HG03460 (cell line): ENCODE results near the gene PI4K2A.
"Not testable (repeated sequence)": the region's sequence is repeated elsewhere in the genome, so short reads cannot be mapped to it uniquely, and the experiment has no call there.

Experiments used
- ATAC-seq: cut with Tn5 transposase; IDR thresholded peaks from one replicate; pipeline ENCODE4 v1.9.1; 2021; ENCODE audit not compliant: unreplicated experiment

PI4K2A gene

DNA sequence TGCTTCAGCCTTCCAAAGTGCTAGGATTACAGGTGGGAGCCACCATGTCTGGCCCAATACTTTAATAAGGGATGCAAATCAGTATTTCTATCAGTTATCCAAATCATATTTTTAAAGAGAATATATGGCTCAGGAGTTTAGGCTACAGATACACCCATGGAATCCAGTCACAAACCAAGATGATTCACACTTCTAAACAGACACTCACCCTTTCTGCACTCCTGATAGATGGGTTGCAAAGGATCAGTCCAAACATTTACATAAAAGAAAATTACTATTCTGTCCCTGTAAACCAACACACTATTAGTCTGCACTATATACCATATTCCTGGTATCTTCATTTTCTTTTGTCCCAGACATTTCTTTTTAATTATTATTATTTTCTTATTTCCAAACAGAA, 9.4 kb upstream of the PI4K2A start:
- ATAC-seq, result no peak

DNA sequence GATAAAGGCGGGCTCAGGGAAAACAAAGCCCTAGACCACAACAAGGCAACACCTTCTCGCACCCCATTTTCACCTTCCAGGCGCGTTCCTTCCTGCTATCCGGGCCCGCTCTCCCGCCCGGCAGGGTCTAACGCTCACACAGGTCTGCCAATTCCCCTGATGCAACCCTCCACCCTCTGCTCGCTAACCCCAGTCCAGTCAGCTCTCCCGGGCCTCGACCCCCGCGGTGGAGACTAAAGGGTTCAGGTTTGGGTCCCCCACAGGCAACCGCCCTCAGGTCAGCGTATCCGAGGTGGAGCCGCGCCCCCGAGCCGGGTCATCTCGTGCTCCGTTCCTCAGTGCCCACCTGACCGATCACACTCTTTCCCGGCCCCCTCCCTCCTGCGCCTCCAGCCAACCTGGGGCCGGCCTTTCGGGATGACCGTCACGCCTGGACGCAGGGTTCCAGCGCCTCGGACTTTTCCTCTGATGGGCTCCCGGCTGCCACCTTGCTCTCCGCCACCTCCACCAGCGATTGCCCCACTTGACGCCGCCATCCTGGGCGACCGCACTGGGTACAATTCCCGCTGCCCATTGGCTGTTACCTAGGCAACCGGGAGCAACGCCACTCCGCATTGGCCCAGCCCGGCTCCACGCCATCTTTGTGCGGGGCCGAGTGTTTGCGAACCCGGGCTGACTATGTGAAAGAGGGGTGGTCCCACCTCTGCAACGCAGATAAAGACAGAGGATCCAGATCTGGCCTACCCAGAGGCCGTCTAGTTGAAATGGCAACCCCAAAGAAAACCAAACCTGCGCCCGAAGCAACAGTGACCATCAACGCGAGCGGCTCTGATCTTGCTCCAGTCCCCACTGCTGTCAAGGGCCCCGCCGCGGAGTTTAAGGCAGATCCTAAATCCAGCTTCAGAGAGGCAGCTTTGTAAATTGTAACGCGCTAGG, 7.3 kb upstream of the PI4K2A start, which contains the start of gene MORN4:
Gene MORN4, minus strand, starts transcription at position 552 of the 936 bp plus-strand sequence. CDS start 13,847 bp downstream, outside the sequence.
- ATAC-seq, result peak; percentile 99

DNA sequence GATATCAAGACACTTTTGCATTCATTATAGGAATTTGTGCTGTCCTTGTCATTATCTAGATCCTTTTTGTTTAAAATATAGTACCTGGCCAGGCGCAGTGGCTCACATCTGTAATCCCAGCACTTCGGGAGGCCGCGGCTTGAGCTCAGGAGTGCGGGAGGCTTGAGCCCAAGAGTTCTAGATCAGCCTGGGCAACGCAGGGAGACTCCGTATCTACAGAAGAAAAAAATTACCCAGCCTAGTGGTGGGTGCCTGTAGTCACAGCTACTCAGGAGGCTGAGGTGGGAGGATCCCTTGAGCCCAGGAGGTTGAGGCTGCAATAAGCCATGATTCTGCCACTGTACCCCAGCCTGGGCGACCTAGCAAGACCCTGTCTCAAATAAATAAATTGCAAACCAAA, 6.5 kb upstream of the PI4K2A start:
- no peak for ATAC-seq

DNA sequence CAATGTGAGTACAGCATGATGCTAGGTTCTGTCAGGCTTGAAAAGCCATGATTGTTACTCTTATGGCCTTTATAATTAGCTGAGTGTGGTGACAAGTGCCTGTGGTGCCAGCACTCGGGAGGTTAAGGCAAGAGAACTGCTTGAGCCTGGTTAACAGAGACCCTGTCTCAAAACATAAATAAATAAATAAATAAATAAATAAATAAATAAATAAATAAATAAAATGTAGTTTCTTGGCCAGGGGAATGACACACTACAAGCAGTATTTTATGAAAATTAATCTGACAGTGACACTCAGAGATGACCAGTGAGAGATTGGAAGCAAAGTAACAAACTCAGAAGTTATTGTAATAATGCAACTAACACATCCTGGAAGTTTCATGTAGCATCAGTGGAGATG, 4.9 kb upstream of the PI4K2A start:
- ATAC-seq, result no peak

DNA sequence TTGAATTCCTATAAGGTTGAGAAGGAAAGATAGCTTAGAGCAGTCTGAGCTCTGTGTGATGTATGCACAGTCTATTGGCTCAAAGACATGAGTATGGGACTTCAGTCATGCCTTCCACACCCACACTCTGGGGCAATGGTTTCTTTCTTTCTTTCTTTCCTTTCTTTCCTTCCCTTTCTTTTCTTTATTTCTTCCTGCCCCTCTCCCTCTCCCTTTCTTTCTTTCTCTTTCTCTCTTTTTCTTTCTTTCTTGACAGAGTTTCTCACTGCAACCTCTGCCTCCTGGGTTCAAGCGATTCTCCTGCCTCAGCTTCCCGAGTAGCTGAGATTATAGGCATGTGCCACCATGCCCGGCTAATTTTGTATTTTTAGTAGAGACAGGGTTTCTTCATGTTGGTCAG, 1.4 kb upstream of the PI4K2A start:
- ATAC-seq, result not testable (repeated sequence)

DNA sequence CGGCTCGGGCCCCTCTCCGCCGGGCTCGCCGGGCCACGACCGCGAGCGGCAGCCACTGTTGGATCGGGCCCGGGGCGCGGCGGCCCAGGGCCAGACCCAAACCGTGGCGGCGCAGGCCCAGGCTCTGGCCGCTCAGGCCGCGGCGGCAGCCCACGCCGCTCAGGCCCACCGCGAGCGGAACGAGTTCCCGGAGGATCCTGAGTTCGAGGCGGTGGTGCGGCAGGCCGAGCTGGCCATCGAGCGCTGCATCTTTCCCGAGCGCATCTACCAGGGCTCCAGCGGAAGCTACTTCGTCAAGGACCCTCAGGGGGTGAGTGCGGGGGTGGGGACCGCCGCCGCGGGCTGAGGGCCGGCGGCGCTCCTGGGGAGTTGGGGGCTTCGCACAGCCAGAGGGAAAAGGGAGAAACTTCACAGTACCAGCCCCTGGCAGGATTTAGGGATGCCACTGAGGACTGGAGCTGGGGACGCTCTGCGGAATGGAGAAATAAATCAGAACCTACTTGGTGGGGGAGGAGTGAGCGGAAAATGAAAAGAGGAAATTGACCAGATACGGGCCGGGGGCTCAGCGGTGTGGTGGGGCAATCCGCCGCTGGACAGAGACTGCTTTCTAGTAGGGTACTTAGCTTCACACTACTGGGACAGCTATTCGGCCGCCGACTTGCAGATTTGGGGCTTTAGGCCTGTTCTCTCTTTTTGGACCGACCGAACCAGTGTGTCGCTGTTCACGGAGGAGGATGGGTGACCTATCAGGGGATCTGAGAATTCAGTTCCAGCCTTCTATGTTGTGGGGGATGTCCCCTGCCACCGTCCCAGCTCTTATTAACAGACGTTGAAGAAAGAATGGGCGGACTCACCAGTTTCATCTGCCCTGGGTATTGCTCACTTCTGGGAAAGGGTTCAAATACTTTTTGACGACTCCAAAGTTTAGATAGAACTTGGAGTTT, 669 bp downstream of the PI4K2A start:
- peak; percentile 21 for ATAC-seq

DNA sequence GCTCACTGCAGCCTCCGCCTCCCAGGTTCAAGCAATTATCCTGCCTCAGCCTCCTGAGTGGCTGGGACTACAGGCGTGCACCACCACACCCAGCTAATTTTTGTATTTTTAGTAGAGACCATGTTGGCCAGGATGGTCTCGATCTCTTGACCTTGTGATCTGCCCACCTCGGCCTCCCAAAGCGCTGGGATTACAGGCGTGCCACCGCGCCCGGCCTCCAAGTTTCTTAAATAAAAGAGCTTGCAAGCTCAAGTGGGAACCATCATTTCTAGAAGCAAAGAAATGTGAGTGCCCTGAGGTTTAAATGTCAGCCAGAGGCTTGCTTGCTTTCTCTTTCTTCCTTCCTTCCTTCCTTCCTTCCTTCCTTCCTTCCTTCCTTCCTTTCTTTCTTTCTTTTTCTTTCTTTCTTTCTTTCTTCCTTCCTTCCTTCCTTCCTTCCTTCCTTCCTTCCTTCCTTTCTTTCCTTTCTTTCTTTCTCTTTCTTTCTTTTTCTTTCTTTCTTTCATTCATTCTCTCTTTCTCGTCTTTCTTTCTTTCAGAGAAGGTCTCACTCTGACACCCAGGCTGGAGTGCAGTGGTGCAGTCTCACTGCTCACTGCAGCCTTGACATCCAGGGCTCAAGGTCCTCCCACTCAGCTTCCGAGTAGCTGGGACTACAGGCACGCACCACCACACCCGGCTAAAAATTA, 2.1 kb downstream of the PI4K2A start:
- ATAC-seq, result not testable (repeated sequence)

DNA sequence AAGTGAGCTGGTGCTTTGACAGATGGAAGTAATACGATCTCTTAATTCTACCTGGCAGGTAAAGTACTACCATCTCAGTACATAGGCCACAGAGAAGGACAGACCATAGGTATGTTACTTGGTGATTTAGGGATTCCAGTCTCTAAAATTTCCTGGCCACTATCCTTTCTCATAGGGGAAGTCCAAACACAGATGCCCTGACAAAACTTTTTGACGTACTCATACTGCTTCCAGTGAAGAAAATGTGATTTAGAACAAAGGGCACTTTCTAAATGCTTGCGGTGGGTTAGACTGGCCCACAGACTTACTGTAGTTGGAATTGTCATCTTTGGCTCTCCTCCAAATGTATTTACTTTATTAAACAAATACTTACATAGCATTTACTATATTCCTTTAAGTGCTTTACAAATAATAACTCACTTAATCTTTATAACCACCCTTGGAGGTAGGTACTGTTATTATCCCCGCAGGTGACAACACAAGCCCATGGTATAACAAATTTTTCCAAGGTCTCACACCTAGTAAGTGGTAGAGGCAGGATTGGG, 3.0 kb downstream of the PI4K2A start:
- ATAC-seq, result no peak

DNA sequence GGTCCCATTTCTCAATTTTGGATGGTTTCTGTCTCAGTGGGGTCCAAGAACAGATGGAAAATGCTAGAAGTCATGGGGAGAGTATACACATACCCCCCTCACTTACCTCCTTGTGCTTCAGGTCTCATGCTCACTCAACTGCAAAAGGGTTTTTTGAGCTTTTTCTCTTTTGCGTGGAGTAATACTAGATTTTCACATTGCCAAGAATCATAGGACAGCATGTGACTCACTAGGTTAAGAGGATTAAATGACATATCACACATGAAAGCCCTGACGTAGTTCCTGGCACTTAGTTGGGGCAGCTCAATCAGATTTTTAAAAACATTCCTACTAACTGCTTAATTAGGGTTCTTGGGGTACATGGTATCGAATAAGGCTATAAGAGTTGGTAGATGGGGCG, 4.5 kb downstream of the PI4K2A start:
- ATAC-seq, result no peak

DNA sequence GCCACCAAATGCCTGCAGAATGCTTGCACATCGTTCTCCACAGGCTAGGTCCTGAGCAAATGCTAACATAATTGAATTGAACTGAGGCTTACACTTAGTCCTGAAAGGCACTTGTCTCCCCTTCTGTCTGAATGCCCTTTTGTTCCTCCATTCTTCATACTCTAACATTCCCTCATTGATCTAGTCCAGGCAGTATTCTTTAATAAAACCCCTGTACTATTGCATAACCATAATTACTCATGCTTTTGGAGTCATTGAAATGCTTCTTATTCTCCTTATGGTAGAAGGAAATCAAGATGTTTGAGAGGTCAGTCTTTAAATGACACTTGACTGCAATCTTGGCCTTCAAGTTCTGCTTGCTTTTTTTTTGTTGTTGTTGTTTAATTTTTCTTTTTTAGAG, 7.1 kb downstream of the PI4K2A start:
- ATAC-seq, result no peak

DNA sequence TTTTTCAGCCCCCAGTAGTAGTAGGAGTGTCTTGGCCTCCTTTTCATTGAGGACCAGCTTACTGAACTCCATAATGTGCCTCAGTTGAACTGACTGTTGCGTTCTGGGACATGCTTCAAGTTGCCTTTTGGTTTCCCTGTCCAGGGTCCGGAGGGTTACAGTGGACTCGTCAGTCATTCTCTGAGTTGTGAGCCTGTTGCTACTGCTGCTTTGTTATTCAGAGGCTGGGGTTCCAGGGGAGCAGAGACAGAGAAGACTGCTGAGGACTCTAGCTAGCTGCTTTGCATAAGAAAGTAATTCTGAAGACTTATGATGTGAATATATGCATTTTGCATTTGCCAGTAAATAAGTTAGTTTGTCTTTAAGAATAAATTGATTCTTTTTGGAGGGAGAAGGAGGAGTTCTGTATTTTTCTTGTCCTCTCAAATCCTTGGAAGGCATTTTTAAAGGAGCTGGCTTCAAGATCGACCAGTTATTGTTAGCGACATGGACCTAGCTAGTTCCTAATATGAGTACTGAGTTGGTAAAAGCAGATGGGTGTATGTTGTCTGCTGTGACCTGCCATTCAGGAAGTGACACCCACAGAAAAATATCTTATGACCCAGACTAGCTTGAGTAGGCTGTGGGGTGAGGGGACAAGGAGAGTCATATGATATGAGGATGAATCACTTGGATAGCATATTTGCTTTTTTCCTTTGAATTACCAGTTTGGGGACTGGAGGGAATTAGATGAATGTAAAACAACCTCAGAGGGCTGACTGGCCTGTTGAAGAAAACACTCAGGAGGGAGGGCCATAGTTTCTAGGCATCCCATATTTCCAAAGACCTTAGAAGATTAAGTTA, 8.3 kb downstream of the PI4K2A start:
- peak; percentile 70 for ATAC-seq

DNA sequence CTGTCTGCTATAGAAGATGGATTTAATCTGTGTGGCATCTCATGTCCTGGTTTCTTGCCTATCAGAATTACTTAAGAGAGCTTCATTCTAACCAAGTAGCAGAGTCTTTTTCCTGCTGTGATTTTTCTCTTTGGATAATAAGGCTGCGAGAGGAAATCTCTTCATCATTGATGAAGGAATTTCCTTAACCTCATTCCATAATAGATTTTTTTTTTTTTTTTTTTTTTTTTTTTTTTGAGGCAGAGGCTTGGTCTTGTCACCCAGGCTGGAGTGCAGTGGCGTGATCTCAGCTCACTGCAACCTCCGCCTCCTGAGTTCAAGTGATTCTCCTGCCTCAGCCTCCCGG, 8.9 kb downstream of the PI4K2A start:
- ATAC-seq, result not testable (repeated sequence)

DNA sequence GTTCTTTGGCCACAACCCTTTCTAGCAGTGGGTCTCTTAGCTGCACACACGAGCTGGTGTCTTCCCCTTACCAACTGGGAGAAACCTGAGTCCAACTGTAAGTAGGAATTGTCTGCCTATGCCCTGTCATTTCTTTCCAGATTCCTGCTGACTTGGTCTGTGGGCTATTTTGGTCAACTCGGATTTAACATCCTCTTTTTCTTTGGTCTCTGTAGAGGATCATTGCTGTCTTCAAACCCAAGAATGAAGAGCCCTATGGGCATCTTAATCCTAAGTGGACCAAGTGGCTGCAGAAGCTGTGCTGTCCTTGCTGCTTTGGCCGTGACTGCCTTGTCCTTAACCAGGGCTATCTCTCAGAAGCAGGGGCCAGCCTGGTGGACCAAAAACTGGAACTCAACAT, 10.3 kb downstream of the PI4K2A start:
- no peak for ATAC-seq

DNA sequence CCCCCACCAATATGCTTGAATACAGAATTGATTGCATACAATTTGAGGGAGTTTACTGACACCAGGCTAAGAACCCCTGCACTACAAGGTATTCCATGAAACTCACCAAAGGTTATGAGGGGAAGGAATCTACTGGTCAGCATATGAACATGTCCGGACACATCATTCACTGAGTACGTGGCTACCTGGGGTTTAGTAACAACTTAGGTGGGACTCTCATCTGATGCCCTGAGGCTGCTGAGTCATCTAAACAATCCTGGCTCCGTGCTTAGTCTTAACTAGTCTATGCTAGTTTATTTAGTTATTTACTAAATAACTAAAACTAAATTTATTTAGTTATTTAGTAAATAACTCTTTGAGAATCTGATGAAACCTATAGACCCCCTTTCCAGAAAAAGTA, 11.3 kb downstream of the PI4K2A start:
- ATAC-seq, result no peak

DNA sequence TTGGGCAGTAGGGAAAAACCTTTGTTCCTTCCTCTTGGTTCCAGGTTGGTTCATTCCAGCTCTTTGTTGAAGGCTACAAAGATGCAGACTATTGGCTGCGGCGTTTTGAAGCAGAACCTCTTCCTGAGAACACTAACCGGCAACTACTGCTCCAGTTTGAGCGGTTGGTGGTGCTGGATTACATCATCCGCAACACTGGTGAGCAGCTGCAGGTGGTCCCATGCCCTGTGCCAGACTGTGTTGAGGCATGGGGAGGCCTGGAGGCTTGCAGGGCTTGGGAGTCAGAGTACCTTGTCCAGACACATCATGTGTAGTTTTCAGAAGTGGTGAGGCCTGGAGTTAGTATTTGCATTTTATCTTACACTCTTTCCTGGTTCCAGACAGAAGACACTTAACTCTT, 16.3 kb downstream of the PI4K2A start:
- ATAC-seq, result no peak

DNA sequence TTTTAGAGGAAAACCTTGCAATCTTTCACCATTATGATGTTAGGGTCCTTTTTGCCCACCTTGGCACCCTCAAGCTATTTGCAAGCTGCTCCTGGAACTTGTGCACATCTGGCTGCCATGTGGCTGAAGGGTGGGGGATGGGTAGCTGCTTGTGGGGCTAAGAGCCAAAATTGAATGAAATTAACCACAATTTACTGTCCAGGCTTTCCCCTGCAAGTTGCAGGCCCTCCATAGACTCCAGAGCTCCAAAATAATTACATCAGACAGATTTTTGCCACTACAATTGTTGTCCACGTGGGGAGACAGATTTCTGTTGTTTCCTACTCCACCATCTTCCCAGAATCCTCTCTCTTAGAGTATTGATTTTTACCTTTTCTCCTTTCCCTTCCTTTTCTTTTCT, 19.1 kb downstream of the PI4K2A start:
- no peak for ATAC-seq

DNA sequence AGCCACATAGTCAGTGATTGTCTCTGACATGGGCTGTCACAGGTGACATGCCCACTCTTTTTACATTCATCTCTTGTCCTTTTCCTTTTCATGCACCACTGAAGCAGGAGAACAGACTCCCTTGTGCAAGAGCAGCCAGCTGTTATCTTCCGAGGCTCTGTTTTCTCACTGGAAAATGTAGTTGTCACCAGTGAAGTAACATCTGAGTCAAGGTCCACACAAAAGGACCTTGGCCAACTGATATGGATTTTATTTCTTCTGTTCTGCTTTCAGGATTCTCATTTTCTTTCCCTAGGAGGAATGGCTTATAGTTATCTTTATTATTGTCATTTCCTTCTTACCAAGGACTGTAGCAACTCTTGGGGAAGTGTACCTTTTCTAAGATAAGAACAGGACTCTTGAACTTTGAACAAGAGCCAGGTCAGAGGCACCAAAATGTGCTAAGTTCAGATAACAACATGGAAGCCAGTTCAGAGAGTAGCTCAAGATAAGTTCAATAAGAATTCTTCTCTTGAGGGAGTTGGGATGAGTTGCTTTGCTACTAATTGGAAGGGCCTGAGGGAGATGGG, 23.9 kb downstream of the PI4K2A start:
- ATAC-seq, result no peak

DNA sequence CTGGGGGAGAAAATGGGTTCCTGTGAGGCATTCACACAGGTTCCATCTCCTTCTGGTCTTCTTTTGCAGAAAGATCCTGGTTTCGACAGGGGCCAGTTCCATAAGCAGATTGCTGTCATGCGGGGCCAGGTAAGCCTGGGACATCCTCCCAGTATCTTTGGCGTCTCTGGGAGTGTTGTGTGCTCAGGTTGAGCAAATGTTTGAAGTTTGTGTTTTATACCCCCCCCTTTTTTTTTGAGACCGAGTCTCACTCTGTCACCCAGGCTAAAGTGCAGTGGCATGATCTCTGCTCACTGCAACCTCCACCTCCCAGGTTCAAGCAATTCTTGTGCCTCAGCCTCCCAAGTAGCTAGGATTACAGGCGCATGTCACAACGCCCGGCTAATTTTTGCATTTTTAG, 26.5 kb downstream of the PI4K2A start:
- no peak for ATAC-seq

DNA sequence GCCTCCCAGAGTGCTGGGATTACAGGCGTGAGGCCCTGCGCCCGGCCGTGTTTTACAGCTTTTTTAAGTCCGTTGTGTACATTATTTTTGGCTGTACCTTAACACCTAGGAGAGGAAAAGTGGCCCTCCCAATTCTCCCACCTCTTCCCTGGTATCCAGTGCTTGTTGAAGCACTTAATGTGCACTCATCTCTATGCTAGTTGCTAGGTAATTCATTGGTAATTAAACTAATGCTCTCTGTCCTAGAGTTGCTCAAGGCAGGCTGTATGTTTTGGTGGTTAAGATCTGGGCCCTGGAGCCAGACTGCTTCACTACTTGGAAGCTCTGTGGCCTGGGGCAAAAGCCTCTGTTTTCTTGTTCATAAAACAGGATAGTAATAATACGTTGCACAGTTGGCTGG, 27.0 kb downstream of the PI4K2A start:
- ATAC-seq, result no peak

DNA sequence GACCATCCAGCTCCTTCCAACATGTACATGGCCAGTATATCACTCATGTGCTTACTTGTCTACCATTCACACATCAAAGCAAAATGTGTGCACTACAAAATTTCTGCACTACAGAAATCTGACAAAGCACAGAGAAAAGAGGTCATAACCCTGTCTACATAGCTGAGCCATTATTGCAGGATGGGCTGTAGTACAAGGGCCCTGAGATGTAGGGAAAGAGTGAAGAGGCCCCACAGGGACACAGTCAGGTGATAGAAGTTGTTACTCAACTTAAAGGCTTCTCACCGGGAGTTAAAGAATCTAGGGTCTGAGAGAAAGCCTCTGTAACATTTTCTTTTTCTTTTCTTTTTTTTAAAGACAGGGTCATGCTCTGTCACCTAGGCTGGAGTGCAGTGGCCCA, 29.1 kb downstream of the PI4K2A start:
- no peak for ATAC-seq
